NK-92 treated with Interleukin-12 subunit alpha and Interleukin-12 subunit beta, amount 100 ng/mL, for 24 hours (cell line): ENCODE results near the gene ALKBH8.
A peak's percentile ranks its signal among the peaks of the same experiment; 100 is the strongest.
"Not testable (repeated sequence)": the region's sequence is repeated elsewhere in the genome, so short reads cannot be mapped to it uniquely, and the experiment has no call there.

Experiments used
- DNase-seq: peaks from one replicate; lab custom pipeline; 2025; lab: John Stamatoyannopoulos, UW

ALKBH8 gene

GRCh38 chr11:107565219-107565937 lies at the start of gene ALKBH8:
Gene ALKBH8 (minus strand): TSS chr11:107565735. CDS start chr11:107560893, 4,842 bp downstream.
- DNase-seq, result peak; percentile 56

- DNase-seq, result no peak
Measured at GRCh38 chr11:107612445-107612844, 46.9 kb upstream of the ALKBH8 start.

GRCh38 chr11:107609400-107610218 lies 44.1 kb upstream of the ALKBH8 start:
- no peak for DNase-seq

GRCh38 chr11:107608809-107609208 lies 43.3 kb upstream of the ALKBH8 start:
- no peak for DNase-seq

- DNase-seq, result no peak
Measured at GRCh38 chr11:107606141-107606540, 40.6 kb upstream of the ALKBH8 start.

GRCh38 chr11:107605061-107606006 lies 39.8 kb upstream of the ALKBH8 start:
- no peak for DNase-seq

- no peak for DNase-seq
Measured at GRCh38 chr11:107598225-107599139, 32.9 kb upstream of the ALKBH8 start.

GRCh38 chr11:107594736-107595135 lies 29.2 kb upstream of the ALKBH8 start:
- DNase-seq, result no peak

- no peak for DNase-seq
Measured at GRCh38 chr11:107593951-107594350, 28.4 kb upstream of the ALKBH8 start.

- no peak for DNase-seq
Measured at GRCh38 chr11:107592813-107593212, 27.3 kb upstream of the ALKBH8 start.

- DNase-seq, result no peak
Measured at GRCh38 chr11:107592231-107592590, 26.7 kb upstream of the ALKBH8 start.

- DNase-seq, result no peak
Measured at GRCh38 chr11:107591378-107592230, 26.1 kb upstream of the ALKBH8 start.

GRCh38 chr11:107590460-107591377 lies 25.2 kb upstream of the ALKBH8 start, which contains the start of gene ELMOD1:
Gene ELMOD1 (plus strand): TSS chr11:107591147. CDS start chr11:107618190, 27,043 bp downstream.
- DNase-seq, result no peak

- no peak for DNase-seq
Measured at GRCh38 chr11:107587306-107587979, 21.9 kb upstream of the ALKBH8 start.

GRCh38 chr11:107583629-107584195 lies 18.2 kb upstream of the ALKBH8 start:
- no peak for DNase-seq

- no peak for DNase-seq
Measured at GRCh38 chr11:107581147-107581546, 15.6 kb upstream of the ALKBH8 start.

- DNase-seq, result not testable (repeated sequence)
Measured at GRCh38 chr11:107579169-107579568, 13.6 kb upstream of the ALKBH8 start.

- DNase-seq, result no peak
Measured at GRCh38 chr11:107577346-107577711, 11.8 kb upstream of the ALKBH8 start.
